ENCODE measurements around the gene PRSS53.

PRSS53 gene

GRCh38 chr16:31061813-31062440 lies 26.8 kb downstream of the PRSS53 start:
- TF ChIP-seq CTCF (IDR thresholded peaks at IDR 0.05), result no peak

GRCh38 chr16:31061126-31061812 lies 27.5 kb downstream of the PRSS53 start:
- Histone ChIP-seq H3K4me3 (no peak overlapping the region), H3K27ac (no peak overlapping the region)
- TF ChIP-seq CTCF (IDR thresholded peaks at IDR 0.05), result no peak
- no peak for DNase-seq (ENCODE audit: low spot score)

More at GRCh38 chr16:31061813-31062440, 26.8 kb downstream of the PRSS53 start:
- no peak overlapping the region for H3K27ac ChIP-seq
- no peak for DNase-seq (ENCODE audit: low spot score)
- H3K4me3 ChIP-seq, result no peak overlapping the region

- no peak for DNase-seq (ENCODE audit: low spot score)
- TF ChIP-seq CTCF (IDR thresholded peaks at IDR 0.05), result no peak
- no peak overlapping the region for H3K27ac ChIP-seq
- H3K4me3 ChIP-seq, result no peak overlapping the region
Measured at GRCh38 chr16:31055613-31056012, 33.1 kb downstream of the PRSS53 start.

DNA sequence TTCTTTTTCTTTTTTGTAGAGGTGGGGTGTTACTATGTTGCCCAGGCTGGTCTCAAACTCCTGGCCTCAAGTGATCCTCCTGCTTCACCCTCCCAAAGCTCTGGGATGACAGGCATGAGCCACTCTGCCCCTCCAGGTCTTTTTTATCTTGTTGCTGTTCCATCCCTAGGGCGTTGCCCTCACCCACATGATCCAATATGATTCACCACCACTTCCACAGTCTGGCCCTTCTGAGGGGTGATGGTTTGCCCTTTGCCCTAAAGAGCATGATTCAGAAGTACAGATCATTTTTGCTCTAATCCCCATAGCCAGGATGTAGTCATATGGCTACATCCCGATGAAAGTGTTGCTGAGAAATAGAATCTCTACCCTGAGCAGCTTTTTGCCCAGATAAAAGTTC lies 36.6 kb downstream of the PRSS53 start:
- peak overlapping the region in 1 of 2 donors; percentile 65 for H3K27ac ChIP-seq
- H3K4me3 ChIP-seq, result no peak overlapping the region
- no peak for TF ChIP-seq CTCF (IDR thresholded peaks at IDR 0.05)
- DNase-seq (ENCODE audit: low spot score), result no peak

DNA sequence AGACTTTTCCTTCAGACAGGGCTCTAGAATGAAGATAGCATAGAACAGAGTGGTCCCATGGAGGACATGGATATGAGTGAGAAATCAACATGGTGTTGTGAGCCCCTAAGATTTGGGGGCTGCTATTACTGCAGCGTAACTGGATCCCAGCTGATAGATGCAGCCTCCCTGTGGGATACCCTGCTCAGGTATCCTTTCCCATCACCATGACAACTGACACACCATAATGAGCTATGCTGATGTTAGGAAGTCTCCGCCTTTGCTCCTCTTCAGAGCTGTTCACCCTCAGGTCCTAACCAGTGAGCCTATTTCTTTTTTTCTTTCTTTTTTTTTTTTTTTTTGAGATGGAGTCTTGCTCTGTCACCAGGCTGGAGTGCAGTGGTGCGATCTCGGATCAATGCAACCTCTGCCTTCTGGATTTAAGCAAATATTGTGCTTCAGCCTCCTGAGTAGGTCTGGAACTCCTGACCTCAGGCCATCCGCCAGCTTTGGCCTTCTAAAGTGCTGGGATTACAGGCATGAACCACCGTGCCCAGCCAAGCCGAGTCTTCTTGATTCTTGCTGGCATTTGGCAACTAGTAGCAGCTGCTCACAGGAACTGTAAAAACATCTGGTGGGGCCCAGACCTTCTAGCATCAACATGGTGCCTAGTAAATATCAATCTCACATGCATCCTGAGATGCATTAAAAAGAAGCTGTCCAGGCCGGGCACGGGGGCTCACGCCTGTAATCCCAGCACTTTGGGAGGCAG lies 38.3 kb downstream of the PRSS53 start:
- no peak overlapping the region for H3K27ac ChIP-seq
- H3K4me3 ChIP-seq, result no peak overlapping the region
- DNase-seq (ENCODE audit: low spot score), result no peak
- TF ChIP-seq CTCF (IDR thresholded peaks at IDR 0.05), result no peak

GRCh38 chr16:31043898-31044481 lies 44.8 kb downstream of the PRSS53 start:
- no peak overlapping the region for H3K4me3 ChIP-seq
- no peak overlapping the region for H3K27ac ChIP-seq
- DNase-seq (ENCODE audit: low spot score), result no peak
- TF ChIP-seq CTCF (IDR thresholded peaks at IDR 0.05), result no peak
